Activated CD4-positive, CD25-positive, alpha-beta regulatory T cell treated with anti-CD3 and anti-CD28 coated beads, Interleukin-2, amount 50 U/mL, for 24 hours (primary cell): ENCODE measurements around the gene ZNF775.

Experiments
- ATAC-seq, 2 donors: fragments of 150-1000 bp; cut with Tn5 transposase; one replicate each; pipeline ENCODE4 v1.10.0; 2021; ENCODE audit warnings: mild to moderate bottlenecking in 1 of 2, moderate library complexity in 1 of 2

The ZNF775 gene

DNA sequence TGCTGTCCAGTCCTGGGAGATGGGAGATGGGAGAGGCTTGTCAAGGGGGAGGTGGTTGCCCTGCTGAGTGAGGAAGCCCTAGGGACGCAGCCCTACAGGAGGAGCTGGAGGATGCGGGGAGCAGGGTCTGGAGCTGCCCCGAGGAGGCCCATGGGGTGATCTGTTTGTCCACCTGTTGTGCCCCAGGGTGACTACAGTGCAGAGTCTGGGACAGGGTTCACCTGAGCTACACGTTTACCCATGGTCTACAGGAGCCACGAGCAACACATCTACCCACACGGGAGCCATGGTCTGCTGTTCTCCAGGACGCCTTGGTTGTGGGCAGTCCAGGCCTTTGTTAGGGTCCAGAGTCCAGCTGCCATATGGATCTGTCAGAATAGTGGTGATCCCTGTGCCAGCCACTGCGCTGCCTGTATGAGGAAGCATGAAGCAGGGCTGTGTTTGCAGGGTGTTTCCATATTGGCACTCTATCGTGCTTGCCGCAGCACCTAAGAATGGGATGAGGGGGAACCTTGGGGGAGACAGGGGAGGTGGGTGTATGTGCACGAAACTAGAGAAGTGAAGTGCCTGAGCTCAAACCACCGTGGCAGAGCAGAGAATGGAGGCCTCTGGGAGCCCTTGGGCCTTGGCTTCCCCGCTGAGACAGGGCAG, 23.7 kb downstream of the ZNF775 start:
- ATAC-seq: no peak

DNA sequence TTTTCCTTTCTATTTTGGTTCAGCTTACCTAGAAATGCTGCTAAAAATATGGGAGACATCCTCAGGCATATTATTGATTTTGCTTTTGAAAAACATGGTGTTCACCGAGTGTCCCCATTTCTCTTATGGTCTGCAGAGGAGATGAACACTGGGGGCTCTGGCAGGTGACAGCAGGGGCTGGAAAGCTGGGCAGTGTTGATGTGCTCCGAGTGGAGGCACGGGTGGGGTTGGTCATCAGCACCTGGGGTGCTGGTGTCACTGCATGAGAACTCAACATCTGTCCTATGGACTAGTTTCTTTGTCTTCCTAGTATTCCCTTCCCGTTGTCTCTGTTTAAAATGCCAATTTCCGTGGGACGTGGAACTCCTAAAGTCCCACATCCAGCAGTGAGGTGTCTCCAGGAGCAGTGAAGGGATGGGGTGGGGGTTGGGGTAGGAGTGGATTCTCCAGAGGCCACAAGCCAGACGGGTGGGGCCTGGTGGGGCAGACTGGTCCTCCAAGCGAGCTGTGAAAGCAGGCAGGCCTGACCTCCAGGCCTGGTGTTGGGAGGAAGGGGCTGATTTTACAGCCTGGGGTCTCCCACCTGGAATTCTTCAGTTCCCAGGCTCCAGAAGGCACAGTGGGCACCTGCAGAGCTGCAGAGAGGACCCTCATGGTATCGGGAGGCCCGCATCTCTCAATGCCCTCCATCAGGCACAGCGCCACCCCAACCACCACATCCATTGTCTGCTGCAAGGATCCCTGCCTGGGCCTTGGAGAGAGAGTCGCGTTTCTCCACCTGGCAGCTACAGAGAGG, 24.4 kb downstream of the ZNF775 start:
- ATAC-seq: no peak

- ATAC-seq: no peak
These were observed 25.2 kb downstream of the ZNF775 start for GRCh38 chr7:150404172-150404804.

GRCh38 chr7:150404805-150405583, 25.9 kb downstream of the ZNF775 start:
- peak; percentile 74 to 76 for ATAC-seq

GRCh38 chr7:150405584-150406311, 26.6 kb downstream of the ZNF775 start:
- ATAC-seq: peak; percentile 11 to 15

DNA sequence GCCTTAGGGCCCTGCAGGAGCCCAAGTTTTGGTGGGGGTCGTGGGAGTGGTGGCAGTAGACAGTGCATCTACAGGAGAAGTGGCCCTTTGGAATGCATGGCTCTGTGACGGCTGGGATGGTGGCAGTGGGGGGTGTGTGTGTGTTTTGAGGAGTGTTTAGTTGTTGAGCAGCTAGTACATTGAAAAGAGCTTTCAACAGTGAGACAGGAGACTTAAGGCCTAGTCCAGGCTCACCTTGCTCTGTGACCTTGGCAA, 27.1 kb downstream of the ZNF775 start:
- no peak for ATAC-seq

DNA sequence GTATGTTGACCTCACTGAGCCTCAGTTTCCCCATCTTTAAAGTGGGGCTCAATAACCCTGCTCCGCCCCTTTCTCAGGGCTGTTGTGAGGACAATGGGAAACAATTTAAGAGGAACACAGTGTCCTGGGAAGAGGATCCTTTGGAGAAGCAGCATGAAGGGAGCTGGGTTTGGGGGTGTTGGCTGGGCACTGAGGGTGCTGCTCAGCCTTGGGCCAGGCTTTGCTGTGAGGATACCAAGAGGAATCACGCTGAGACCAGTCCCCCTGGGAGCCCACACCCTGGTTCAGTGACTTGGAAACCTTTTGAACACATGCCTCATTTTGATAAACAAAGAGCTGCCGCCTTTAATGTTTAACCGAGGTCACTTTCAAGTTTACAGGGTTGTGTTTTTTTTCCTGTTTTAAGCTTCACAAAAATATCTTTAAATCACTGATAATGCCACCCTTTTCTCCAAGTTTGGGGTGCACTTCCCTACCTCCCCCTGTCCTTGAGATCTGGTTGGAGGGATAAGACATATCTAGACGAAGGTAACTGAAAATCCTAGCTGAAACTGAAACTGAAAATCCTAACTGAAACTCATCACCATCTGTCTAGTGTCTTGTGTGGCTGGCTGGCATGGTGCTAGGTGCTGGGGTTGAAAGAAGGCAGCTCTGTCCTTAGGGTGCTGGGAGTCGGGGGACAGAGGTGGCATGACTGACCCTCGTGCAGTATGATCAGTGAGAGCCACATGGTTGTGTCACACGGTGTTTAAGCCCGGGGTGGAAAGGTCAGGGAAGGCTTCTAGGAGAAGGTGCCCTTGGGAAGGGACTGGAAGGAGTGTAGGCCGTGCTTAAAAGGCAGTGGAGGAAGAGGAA, 27.7 kb downstream of the ZNF775 start:
- peak; percentile 69 to 70 for ATAC-seq

DNA sequence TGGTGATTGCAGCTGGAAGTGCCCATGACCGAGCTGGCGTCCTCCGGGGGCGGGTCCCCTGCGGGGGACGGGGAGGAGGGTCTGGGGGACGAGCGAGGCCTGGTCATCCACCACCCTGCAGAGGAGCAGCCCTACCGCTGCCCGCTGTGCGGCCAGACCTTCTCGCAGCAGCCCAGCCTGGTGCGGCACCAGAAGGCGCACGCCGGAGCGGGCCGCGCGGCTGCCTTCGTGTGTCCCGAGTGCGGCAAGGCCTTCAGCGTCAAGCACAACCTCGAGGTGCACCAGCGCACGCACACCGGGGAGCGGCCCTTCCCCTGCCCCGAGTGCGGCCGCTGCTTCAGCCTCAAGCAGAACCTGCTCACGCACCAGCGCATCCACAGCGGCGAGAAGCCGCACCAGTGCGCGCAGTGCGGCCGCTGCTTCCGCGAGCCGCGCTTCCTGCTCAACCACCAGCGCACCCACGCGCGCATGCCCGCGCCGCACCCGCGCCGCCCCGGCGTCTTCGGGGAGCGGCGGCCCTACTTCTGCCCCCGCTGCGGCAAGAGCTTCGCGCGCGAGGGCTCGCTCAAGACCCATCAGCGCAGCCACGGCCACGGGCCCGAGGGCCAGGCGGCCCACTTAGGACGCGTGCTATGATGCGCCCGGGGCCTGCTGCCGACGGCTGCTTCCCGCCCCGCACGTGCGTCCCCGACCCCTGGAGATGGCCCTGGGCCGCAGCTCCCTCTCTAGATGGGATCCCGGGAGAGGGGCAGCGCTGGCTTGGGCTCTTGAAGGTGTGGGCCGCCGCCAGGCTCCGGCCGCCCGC, 28.7 kb downstream of the ZNF775 start:
- no peak for ATAC-seq

GRCh38 chr7:150408393-150409299, 29.5 kb downstream of the ZNF775 start:
- peak in 1 of 2 donors; percentile 2 for ATAC-seq

DNA sequence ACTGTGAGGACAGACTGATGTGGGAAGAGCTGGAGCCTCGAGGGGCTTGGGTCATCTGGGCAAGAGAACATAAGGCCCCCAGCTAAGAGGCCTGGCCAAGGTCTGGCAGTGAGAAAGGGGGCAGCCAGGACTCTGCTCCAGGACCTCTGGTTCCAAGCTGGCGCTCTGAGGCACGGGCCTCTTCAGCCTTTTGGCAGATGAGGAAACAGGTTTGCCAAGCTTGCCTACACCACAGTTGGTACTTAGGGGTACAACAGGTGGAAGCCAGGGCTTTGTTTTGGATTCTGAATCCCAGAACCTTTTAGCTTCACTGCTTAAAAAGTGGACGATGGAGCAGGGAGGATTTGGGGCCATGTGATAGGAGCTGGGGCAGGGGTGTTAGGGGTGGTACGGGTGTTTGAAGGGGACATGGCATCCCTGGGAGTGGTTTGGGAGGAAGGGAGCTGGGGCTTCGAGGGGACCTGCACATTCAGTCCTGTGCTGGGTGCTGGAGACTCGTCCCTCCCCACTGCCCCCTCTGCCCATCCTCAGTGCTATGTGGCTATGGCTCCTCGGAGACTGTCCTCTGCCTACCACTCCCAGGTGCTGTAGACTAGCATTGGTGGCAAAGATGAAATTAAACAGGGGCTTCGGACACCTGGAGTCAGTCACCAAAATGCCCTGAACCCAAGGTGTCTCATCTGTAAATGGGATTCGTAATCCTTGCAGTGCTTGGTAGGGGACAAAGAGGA, 30.3 kb downstream of the ZNF775 start:
- ATAC-seq: no peak

DNA sequence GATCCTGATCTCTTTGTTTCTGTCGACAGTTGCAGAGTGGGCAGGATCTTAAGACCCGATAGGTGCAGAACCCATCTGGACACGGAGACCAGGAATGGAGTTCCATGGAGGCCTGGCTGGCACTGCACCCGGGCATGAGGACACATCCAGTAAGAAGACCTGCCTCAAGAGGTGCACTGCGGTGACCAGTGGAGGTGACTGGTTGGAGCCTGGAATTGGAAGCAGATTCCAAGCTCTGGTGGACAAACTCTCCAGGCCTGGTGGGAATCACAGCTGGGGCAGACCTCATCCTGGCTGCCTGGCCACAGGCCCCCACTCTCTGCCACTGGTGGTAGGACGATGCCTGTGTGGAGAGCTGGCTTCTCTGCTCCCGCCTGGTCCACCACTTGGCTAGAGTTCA, 31.0 kb downstream of the ZNF775 start:
- ATAC-seq: no peak

DNA sequence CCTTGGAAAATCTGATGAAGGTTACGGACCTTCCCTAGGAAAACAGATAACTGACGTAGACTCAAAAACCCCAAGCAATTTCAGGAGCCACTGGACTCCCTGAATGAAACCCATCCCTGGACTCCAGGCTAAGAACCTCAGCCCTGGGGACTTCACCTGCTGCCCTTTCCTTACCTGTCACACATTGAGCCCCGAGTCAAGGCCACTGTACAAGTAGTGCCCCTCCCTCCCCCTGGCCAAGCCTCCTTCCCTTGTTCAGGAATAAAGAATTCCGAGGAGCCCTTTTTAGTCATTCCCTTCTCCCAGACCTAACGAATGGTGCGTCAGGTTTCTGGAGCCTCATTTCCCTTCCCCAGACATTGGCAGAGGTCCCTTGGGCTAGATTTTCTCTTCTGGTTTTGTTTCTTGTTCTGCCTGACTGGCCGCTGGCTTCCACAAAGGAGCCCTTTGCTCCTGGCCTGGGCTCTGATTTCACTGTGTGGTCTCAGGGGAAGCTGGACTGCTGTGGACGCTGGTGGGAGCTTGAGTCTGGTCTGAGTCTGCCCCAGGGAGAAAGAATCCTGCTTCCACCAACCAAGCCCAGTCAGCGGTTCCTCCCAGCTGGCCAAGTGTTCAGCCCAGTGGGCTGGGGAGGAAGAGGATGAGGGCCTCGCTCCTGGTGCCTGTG, 31.7 kb downstream of the ZNF775 start:
- ATAC-seq: no peak

- ATAC-seq: no peak
These were observed 32.5 kb downstream of the ZNF775 start for GRCh38 chr7:150411606-150412005.

GRCh38 chr7:150412016-150412415, 32.9 kb downstream of the ZNF775 start:
- no peak for ATAC-seq

DNA sequence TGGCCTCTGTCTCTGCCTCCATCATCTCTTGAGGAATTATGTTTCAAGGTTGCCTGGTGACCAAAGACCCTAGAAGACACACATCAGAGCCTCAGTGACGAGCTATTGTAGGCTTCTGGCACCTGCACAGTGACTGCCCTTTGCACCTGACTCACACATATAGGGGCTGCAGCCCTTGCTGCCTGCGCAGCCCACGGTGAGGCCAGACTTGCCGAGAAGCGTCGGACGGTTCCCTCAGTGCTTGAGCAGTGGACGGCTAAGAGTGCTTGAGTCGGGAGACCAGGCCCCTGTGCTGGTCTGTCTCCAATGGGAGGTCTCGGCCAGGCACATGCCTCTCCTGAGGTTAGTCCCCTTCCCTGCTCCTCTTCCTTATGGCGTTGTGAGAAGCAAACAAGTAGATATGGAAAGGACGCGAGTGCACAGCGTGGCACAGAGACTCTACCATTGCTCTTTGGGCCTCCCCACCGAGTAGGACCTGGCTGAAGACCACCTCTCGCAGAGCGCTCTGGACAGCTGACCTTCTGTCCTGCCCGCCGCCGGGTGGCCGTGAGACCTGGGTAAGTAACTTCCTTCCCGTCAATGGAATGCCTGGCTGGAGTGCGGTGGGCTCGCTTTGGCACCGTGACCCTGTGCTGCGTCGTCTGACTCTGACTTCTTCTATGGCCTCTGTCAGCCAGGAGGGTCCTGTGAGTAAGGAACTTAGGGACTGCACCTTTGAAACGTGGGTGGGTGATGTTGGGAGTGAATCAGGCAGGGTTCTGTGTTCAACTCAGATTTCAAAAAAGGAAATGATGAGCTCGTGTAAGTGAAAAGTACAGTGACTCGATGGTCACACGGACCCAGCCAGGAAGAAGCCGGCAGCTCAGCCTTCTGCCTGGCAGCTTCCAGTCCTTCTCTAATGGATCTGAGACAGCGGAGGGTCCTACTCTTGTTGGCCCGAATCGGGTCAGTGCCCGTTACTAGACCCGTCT, 33.7 kb downstream of the ZNF775 start:
- no peak for ATAC-seq

- no peak for ATAC-seq
These were observed 34.5 kb downstream of the ZNF775 start for GRCh38 chr7:150413640-150414081.
